Erythroblast (primary cell): Measurements from ENCODE around the gene MED27.

ENCODE experiments used
- GATA1 ChIP-seq: IDR thresholded peaks from 2 replicates; pipeline ENCODE4 v1.6.1; 2011; ENCODE audit warnings: low read depth, mild to moderate bottlenecking, control low read depth, low read length, moderate library complexity
- POLR2A ChIP-seq: IDR thresholded peaks from 2 replicates; pipeline ENCODE4 v1.6.1; 2011; ENCODE audit warnings: mild to moderate bottlenecking, low read length

- TF ChIP-seq POLR2A (no peak), GATA1 (no peak)
Measured at GRCh38 chr9:131997076-131997475, 82.6 kb downstream of the MED27 start.
